Activated T-helper 1 cell treated with anti-CD3 and anti-CD28 coated beads, Interleukin-12 subunit alpha, Interleukin-12 subunit beta, Interleukin-2, Interleukin-4 antibody, amounts not matched to agents 30 ng/mL and 10 ng/mL and 1 ng/mL, durations not matched to agents 14 hours and 24 hours and 36 hours (primary cell): ENCODE measurements around the gene RAB20. TPM values are rescaled to one million over a fixed set of nuclear protein-coding genes. Genes with fewer than 3 reads are reported as not detected.
"Not testable (repeated sequence)": the region's sequence is repeated elsewhere in the genome, so short reads cannot be mapped to it uniquely, and the experiment has no call there.

Experiments used
- DNase-seq: peaks from one replicate; pipeline ENCODE4 v3.0.0; 2021; ENCODE audit warnings: low spot score
- H3K27ac Mint-ChIP-seq: one replicate; pipeline ENCODE4 v1.8.0; 2021; ENCODE audit warnings: mild to moderate bottlenecking, mixed read lengths
- H3K27me3 Mint-ChIP-seq: one replicate; pipeline ENCODE4 v1.8.0; 2022; ENCODE audit warnings: mild to moderate bottlenecking, moderate library complexity, mixed read lengths; ENCODE audit not compliant: insufficient read depth
- H3K36me3 Mint-ChIP-seq: one replicate; pipeline ENCODE4 v1.8.0; 2021; ENCODE audit warnings: low read depth, mixed read lengths
- H3K4me1 Mint-ChIP-seq: one replicate; pipeline ENCODE4 v1.8.0; 2021; ENCODE audit warnings: low read depth, mixed read lengths
- H3K4me3 Mint-ChIP-seq: one replicate; pipeline ENCODE4 v1.8.0; 2021; ENCODE audit warnings: mild to moderate bottlenecking, moderate library complexity, mixed read lengths
- H3K9me3 Mint-ChIP-seq: one replicate; pipeline ENCODE4 v1.8.0; 2021; ENCODE audit warnings: mixed read lengths
- intact Hi-C: fragments of 100-400 bp; cut with micrococcal nuclease; formaldehyde crosslinking; loops from one replicate; pipeline ENCODE4 v1.15.1; 2024
- total RNA-seq: library from RNA; stranded (reverse); gene quantifications from 2 replicates; pipeline ENCODE4 v1.2.3, GENCODE V29; 2022

The RAB20 gene
- total RNA-seq, 1 donor from 2014 or later = 1.5 TPM

DNA sequence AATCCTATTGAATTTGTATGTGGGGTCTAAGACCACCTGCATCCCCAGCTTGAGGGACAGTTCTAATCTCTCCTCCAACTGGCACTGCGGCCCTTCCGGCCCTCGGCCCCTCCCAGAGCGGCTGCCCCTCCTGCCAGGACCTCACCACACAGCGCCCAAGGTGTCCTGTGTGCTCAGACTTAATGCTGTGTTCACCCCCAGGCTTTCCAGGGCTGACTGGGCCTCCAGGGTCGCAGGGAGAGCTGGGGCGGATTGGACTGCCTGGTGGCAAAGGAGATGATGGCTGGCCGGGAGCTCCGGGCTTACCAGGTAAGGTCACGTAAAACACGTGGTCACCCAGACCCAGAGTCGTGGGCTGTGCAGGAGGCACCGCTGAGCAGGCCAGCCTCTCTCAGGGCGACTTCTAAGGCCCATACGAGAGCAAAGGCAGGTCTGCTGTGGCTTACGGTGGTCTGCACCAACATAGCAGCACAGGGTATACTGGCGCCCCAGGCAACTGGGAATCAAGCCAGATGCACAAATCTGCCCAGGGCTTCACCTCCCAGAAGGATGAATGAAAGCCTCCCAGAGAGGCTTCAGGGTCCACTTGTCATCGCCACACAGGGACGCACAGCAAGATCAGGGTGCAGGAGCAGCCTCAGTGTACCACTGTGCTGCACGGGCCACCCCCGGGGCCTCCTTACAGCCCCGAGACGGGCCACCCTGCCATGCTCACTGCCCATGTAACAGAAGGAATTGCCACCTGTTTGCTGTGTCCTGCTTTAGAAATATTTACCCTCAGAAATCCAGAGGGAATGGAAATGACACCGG, 69.4 kb downstream of the RAB20 start:
- Mint-ChIP-seq H3K27ac (no peak overlapping the region), H3K4me3 (no peak overlapping the region), H3K27me3 (no peaks in the 10 kb centered on the region), H3K36me3 (no peaks in the 10 kb centered on the region), H3K9me3 (no peaks in the 10 kb centered on the region), H3K4me1 (no peaks in the 10 kb centered on the region)
- intact Hi-C loops = no loop called here
- DNase-seq = no peak

DNA sequence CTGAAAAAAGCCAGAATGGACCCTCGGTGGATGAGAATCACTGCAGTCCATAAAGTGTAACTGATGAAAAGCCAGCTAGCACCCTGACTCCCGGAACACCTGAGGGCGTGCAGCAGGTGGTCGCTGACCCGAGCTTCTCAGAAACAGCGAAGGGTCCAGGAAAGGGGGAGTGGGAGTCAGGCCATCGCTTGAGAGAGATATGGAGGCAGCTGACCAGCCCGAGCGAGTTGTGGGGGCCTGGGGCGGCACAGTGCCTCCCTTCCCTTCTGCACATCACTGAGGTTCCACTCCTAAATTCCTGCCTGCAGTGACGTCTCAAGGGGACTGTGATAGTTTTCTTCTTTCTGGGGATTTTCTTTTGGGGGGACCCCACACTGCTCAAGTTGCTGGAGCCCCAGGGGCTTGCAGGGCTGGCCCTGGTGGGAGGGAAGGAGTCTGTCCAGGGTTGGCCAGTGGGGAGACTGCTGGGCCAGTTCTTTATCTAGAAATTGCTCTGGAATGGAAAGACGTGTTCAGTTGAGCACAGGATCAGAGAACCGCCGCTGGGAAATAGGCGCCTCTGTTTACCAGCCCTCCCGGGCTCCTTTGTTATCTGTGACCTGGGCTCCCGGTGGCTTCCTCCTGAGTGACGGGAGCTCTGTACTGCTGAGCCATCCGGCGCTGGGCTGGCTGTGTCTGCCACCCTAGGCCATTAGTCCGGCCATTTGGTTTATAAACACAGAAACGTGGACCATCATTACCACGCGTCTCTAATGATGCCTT, 71.3 kb downstream of the RAB20 start:
- H3K36me3 Mint-ChIP-seq = no peaks in the 10 kb centered on the region
- no peak overlapping the region for H3K4me3 Mint-ChIP-seq
- H3K4me1 Mint-ChIP-seq = no peaks in the 10 kb centered on the region
- intact Hi-C loops = no loop called here
- H3K27me3 Mint-ChIP-seq = no peaks in the 10 kb centered on the region
- no peaks in the 10 kb centered on the region for H3K9me3 Mint-ChIP-seq
- H3K27ac Mint-ChIP-seq = no peak overlapping the region
- DNase-seq = no peak

DNA sequence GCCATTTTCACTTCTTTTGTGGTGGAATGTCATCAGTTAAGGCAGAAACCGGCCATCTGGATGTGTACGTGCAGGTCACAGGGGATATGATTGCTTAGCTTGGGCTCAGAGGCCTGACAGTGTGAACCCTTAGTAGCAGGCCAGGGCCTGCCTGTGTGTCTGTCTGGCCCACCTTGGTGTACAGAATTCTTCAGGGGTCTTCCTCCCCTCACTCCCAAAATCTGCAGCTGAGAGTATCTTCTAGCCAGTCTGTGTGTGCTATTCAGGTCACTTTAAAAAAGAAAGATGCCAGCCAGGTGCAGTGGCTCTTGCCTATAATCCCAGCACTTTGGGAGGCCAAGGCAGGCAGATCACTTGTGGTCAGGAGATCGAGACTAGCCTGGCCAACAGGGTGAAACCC, 74.6 kb downstream of the RAB20 start:
- DNase-seq, H3K9me3 Mint-ChIP-seq, H3K27ac Mint-ChIP-seq, H3K27me3 Mint-ChIP-seq, H3K36me3 Mint-ChIP-seq, H3K4me1 Mint-ChIP-seq, intact Hi-C loops, H3K4me3 Mint-ChIP-seq: not testable (repeated sequence)

DNA sequence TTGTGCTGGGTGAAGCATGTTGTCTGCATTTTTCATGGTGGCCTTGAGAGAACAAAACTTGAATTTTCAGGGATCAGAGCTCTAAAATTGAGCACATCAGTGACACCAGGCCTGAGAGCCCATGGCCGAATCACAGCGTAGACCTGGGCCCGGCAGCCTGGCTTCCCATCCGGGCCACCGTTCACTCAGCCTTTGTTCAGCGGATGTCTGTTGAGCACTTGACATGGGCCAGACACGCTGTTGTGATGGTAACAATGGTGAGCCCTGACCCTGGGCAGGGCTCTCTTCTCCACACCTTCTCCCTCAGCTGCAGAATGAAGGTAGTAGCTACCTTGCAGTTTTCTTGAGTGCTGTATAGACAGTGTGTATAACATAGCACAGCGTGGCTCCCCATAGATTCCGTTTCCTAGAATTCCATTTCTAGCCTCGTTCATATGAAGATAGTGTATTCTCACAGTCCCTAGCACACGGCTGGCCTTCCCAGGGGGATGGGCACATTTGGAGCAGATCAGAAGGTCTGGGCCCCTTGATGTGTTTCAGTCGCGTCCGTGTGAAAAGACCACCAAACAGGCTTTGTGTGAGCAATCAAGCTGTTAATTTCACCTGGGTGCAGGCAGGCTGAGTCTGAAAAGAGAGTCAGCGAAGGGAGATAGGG, 75.3 kb downstream of the RAB20 start:
- Mint-ChIP-seq H3K27me3 (peaks cover 2% of the 10 kb centered on the region), H3K27ac (no peak overlapping the region), H3K36me3 (no peaks in the 10 kb centered on the region), H3K9me3 (no peaks in the 10 kb centered on the region), H3K4me3 (no peak overlapping the region), H3K4me1 (no peaks in the 10 kb centered on the region)
- DNase-seq = no peak
- intact Hi-C loops = no loop called here

DNA sequence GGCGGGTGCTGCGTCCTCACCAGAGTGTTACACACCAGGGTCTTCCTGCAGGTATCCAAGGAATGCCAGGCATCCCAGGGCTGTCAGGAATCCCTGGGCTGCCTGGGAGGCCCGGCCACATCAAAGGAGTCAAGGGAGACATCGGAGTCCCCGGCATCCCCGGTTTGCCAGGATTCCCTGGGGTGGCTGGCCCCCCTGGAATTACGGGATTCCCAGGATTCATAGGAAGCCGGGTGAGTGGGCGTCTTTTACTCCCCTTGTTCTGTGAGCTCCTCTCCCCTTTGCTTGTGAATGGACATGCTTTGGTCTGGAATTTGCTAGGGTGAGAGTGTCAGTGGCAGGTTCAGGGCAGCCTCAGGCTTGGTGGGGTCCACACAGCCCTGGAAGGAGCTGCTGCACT, 75.9 kb downstream of the RAB20 start:
- Mint-ChIP-seq H3K36me3 (no peaks in the 10 kb centered on the region), H3K27ac (no peak overlapping the region), H3K27me3 (peaks cover 2% of the 10 kb centered on the region), H3K4me3 (no peak overlapping the region), H3K4me1 (no peaks in the 10 kb centered on the region), H3K9me3 (no peaks in the 10 kb centered on the region)
- intact Hi-C loops = no loop called here
- no peak for DNase-seq

DNA sequence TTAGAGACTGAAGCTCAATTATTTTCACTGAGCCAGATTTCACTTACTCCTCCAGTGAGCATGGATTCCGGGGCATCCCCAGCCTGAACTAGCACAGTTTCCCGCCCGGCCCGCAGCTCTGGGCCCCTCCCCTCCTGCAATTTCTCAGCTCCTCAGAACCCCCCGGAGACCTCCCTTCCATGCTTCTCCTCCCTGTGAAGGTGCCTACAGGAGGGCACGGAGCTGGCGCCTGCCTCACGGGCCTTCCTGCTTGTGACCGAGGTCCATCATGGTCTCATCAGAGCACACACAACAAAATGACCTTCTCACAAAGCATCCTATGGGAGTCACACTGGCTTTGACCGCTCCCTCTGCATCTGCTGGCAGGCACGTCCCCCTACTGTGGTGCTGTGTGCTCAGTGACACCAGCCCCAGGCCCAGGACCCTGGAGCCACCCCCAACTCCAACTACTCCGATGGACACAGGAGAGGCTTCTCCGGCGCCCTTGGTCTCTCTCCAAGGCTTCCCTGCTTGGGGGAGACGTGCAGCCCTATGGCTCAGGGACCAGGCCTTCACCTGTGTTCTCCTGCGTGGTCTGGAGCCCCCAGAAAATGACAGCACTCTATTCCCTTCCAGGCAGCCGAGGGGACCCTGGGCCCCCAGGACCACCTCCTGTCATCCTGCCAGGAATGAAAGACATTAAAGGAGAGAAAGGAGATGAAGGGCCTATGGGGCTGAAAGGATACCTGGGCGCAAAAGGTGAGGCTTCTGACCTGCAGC, 77.1 kb downstream of the RAB20 start:
- no peak for DNase-seq
- Mint-ChIP-seq H3K4me1 (no peaks in the 10 kb centered on the region), H3K9me3 (no peaks in the 10 kb centered on the region), H3K36me3 (no peaks in the 10 kb centered on the region), H3K4me3 (no peak overlapping the region), H3K27me3 (peaks cover 3% of the 10 kb centered on the region), H3K27ac (no peak overlapping the region)
- intact Hi-C loops = no loop called here

DNA sequence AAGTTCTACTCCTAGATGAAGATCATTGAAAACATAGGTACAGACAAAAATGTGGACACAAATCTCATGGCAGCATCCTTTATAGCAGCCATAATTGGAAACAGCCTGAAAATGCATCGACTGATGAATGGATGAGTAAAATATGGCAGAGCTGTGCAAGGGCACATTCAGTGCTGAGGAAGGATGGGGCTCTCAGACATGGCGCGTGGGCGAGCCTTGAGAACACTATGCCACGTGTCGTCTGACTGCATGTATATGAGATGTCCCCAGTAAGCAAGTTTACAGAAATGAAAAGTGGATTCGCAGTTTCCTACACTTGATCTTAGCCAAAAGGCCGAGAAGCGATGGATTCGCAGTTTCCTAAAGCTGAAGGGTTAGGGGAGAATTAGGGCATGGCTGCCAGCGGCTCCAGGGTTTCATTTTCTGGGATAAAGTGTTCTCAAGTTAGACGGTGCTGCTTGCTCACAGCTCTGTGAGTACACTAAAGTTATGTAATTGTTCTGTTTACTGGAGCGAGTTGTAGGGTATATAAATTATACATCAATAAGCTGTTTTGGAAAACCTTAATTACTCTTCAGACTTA, 78.0 kb downstream of the RAB20 start:
- no peak overlapping the region for H3K4me3 Mint-ChIP-seq
- no peaks in the 10 kb centered on the region for H3K4me1 Mint-ChIP-seq
- H3K27me3 Mint-ChIP-seq = peaks cover 4% of the 10 kb centered on the region
- no peak overlapping the region for H3K27ac Mint-ChIP-seq
- intact Hi-C loops = no loop called here
- no peaks in the 10 kb centered on the region for H3K36me3 Mint-ChIP-seq
- H3K9me3 Mint-ChIP-seq = no peaks in the 10 kb centered on the region
- DNase-seq = no peak

DNA sequence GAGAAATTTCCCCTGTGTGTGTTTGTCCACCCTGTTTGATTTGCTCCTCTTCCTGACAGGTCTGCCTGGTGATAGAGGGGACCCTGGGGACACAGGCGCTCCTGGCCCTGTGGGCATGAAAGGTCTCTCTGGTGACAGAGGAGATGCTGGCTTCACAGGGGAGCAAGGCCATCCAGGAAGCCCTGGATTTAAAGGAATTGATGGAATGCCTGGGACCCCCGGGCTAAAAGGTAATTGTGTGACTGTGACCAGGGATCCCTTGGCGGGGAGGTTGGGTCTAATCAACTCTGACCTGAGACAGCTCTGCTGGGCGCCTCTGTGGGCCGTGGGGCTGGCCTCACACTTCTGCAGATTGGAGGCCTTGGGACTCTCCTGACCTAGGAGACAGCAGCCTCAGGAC, 81.4 kb downstream of the RAB20 start:
- Mint-ChIP-seq H3K9me3 (no peaks in the 10 kb centered on the region), H3K36me3 (no peaks in the 10 kb centered on the region)

DNA sequence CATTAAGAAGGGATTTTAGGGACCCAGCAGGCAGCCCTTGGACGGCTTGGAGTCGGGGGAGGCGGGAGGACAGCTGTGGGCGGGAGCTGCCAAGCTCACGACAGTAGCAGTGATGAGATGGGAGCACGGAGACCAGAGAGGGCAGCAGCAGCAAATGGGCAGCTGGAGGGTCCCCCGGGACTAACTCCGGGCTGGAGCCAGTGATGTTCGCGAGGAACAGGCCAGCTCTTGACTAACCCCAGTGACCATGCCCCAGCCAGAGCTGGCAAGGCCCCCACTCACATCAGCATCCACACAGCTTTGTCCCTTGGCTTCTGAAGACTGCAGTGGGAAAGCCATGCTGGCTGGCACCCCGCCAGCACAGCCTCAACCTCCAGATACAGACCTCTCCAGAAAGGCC, 81.9 kb downstream of the RAB20 start:
- Mint-ChIP-seq H3K4me1 (no peaks in the 10 kb centered on the region), H3K36me3 (no peaks in the 10 kb centered on the region), H3K27me3 (peaks cover 4% of the 10 kb centered on the region), H3K27ac (no peak overlapping the region), H3K9me3 (no peaks in the 10 kb centered on the region), H3K4me3 (no peak overlapping the region)
- intact Hi-C loops = no loop called here
- no peak for DNase-seq

More for the DNA sequence above, 81.4 kb downstream of the RAB20 start:
- no peak for DNase-seq
- intact Hi-C loops = no loop called here
- Mint-ChIP-seq H3K27me3 (peaks cover 4% of the 10 kb centered on the region), H3K27ac (no peak overlapping the region), H3K4me3 (no peak overlapping the region), H3K4me1 (no peaks in the 10 kb centered on the region)

DNA sequence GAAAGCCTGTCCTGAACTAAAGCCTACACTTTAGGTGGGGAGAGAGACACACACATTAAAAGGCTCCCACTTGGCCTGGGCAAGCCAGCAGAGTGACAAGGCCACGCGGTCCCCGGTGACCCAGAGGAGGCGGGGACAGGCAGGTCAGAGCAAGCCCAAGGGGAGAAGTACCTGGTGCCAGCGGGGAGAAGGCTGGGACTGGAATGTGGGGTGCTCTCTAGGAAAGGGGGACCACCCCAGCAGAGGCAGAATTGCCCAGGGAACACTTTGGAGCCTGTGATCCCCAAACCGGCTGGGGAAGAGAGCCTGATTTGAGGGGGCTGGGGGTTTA, 82.3 kb downstream of the RAB20 start:
- intact Hi-C loops = no loop called here
- H3K4me1 Mint-ChIP-seq = no peaks in the 10 kb centered on the region

DNA sequence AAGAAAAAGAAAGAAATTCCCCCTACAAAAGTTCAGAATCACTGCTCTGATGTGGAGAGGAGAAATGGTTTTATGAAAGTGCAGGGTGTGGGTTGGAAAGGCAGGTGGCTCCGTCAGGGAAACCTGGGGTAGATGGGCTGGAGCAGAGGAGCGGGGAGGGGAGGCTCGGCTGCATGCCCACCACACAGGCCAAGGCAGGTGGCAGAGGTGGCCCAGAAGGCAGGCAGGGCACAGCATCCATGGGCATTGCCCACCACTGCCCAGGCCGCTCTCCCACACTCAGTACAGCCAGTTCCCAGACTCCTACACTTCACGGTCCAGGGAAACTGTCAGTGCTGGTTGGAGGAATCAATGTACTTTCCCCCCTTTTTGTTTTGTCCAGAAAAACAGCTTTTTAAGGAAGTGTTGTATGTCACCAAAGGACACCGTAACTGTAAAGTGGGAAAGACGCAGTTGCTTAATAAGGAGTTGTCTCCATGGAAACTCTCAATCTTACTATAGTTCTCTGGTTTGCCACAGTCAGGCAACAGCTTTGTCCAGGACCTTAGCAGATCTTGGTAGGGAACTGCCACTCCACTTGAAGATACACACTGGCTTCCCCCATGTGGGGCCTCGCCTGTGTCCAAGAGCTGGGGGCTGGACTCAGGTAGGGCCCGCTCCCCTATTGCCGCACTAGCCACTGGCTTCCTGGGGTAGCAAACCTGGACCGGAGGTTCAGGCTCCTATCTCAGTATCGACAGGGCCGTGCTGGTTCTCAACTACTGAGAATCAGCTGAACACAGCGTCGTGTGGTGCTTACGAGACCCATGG, 82.9 kb downstream of the RAB20 start:
- H3K27me3 Mint-ChIP-seq = peaks cover 4% of the 10 kb centered on the region
- H3K4me3 Mint-ChIP-seq = no peak overlapping the region
- intact Hi-C loops = no loop called here
- no peaks in the 10 kb centered on the region for H3K9me3 Mint-ChIP-seq
- no peak for DNase-seq
- no peaks in the 10 kb centered on the region for H3K4me1 Mint-ChIP-seq
- H3K27ac Mint-ChIP-seq = no peak overlapping the region
- H3K36me3 Mint-ChIP-seq = no peaks in the 10 kb centered on the region

More for the DNA sequence above, 82.3 kb downstream of the RAB20 start:
- Mint-ChIP-seq H3K4me3 (no peak overlapping the region), H3K9me3 (no peaks in the 10 kb centered on the region), H3K27me3 (peaks cover 4% of the 10 kb centered on the region), H3K36me3 (no peaks in the 10 kb centered on the region), H3K27ac (no peak overlapping the region)
- DNase-seq = no peak

DNA sequence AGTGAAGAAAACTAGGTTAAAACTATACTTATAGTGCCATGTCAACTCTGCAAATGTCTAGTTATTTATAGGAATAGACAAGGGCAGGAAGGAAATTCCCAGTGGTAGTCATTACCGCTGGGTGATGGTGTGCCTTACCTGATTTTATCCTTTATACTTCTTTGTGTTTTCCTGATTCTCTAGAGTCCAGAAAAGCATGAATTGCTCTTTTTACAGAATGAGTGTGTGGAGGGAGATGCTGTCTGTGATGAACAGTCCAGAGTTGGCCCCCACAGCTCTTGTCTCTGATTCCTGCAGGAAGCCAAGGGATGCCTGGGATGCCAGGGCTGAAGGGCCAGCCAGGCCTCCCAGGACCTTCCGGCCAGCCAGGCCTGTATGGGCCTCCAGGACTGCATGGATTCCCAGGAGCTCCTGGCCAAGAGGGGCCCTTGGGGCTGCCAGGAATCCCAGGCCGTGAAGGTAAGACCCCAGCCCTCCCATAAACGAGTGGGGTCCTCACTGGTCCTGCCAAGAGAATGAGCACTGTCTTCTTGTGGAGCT, 83.7 kb downstream of the RAB20 start:
- H3K4me3 Mint-ChIP-seq = no peak overlapping the region
- no peaks in the 10 kb centered on the region for H3K9me3 Mint-ChIP-seq
- DNase-seq = no peak
- no peaks in the 10 kb centered on the region for H3K4me1 Mint-ChIP-seq
- no peak overlapping the region for H3K27ac Mint-ChIP-seq
- intact Hi-C loops = no loop called here
- no peaks in the 10 kb centered on the region for H3K36me3 Mint-ChIP-seq
- H3K27me3 Mint-ChIP-seq = peaks cover 2% of the 10 kb centered on the region
